AG04449 (cell line): ENCODE measurements around the gene CD302.

Source experiments
- CTCF ChIA-PET: fragments of 350-600 bp; formaldehyde crosslinking; extraction: SDS; loops from one replicate; lab custom pipeline; 2021; ENCODE audit warnings: antibody characterized with exemption; lab: Yijun Ruan, JAX
- POLR2A ChIA-PET: fragments of 400-600, 350-600 bp; formaldehyde crosslinking; extraction: SDS; loops from one replicate; lab custom pipeline; 2020; ENCODE audit warnings: antibody characterized with exemption, inconsistent platforms; lab: Yijun Ruan, JAX
- DNase-seq: peaks from one replicate; pipeline ENCODE4 v3.0.0-alpha.2; 2010; ENCODE audit warnings: low read depth, low spot score
- H3K4me3 ChIP-seq: 2 replicates; pipeline ENCODE4 v1.5.1; 2011; ENCODE audit warnings: low read depth, mild to moderate bottlenecking, control low read depth, low read length
- CTCF ChIP-seq: IDR thresholded peaks from one replicate; pipeline ENCODE4 v1.5.1; 2011; ENCODE audit warnings: mild to moderate bottlenecking, moderate library complexity, low read length, control low read depth, inconsistent platforms; ENCODE audit not compliant: insufficient read depth; ENCODE audit errors: missing control alignments

CD302 gene

GRCh38 chr2:159760326-159760725 is 37.7 kb downstream of the CD302 start:
- no peak for TF ChIP-seq CTCF
- no peak for DNase-seq
- H3K4me3 ChIP-seq = no peak overlapping the region
- ChIA-PET POLR2A (no interaction called here), CTCF (no interaction called here)

- POLR2A ChIA-PET = no interaction called here
- TF ChIP-seq CTCF = no peak
These were observed 38.4 kb downstream of the CD302 start for GRCh38 chr2:159759577-159759976.

GRCh38 chr2:159758686-159759085 is 39.3 kb downstream of the CD302 start:
- POLR2A ChIA-PET = no interaction called here
- no peak for TF ChIP-seq CTCF
- H3K4me3 ChIP-seq = no peak overlapping the region
- CTCF ChIA-PET = interaction anchor here (0.7 kb wide), 1 partner anchor 12 kb away, joined by 3 read pairs; no protein-coding TSS in a partner anchor
- DNase-seq = no peak

More at GRCh38 chr2:159759577-159759976, 38.4 kb downstream of the CD302 start:
- CTCF ChIA-PET = interaction anchor here (0.7 kb wide), 1 partner anchor 11 kb away, joined by 3 read pairs; no protein-coding TSS in a partner anchor
- DNase-seq = no peak
- H3K4me3 ChIP-seq = no peak overlapping the region

GRCh38 chr2:159758239-159758638 is 39.8 kb downstream of the CD302 start:
- CTCF ChIA-PET = interaction anchor here (1.0 kb wide), 1 partner anchor 8 kb away, joined by 3 read pairs; no protein-coding TSS in a partner anchor
- no peak overlapping the region for H3K4me3 ChIP-seq
- no peak for TF ChIP-seq CTCF
- no peak for DNase-seq
- POLR2A ChIA-PET = no interaction called here

- no peak for DNase-seq
- no peak overlapping the region for H3K4me3 ChIP-seq
- POLR2A ChIA-PET = interaction anchor here (0.6 kb wide), 1 partner anchor 44 kb away, joined by 4 read pairs; no protein-coding TSS in a partner anchor
- CTCF ChIA-PET = interaction anchor here (0.6 to 1.3 kb wide), 3 partner anchors 9 to 58 kb away, joined by 3 to 4 read pairs (median 3); no protein-coding TSS in a partner anchor
- no peak for TF ChIP-seq CTCF
These were observed 42.2 kb downstream of the CD302 start for GRCh38 chr2:159755788-159756187.

GRCh38 chr2:159755014-159755413 is 43.0 kb downstream of the CD302 start:
- ChIA-PET CTCF (no interaction called here), POLR2A (no interaction called here)
- no peak overlapping the region for H3K4me3 ChIP-seq
- no peak for TF ChIP-seq CTCF
- DNase-seq = no peak
